Neural cell (in vitro differentiated cells): ENCODE data around the gene SIPA1L2. TPM values are rescaled to one million over a fixed set of nuclear protein-coding genes. Genes with fewer than 3 reads are reported as not detected.

Experiments used
- H2AFZ ChIP-seq: fragments of 200-600, 300-800 bp; sonication (generic), shearing (Covaris generic); 2 replicates; pipeline ENCODE4 v1.6.0; 2014; ENCODE audit warnings: low read depth, mild to moderate bottlenecking, antibody characterized with exemption, low read length, moderate library complexity
- H3F3A ChIP-seq: fragments of 200-600 bp; shearing (Covaris generic); 2 replicates; pipeline ENCODE4 v1.6.1; 2016; ENCODE audit warnings: mild to moderate bottlenecking, moderate library complexity, mixed read lengths, antibody characterized with exemption, low read length; ENCODE audit not compliant: insufficient read depth, poor library complexity, severe bottlenecking
- H3K27ac ChIP-seq: fragments of 200-600, 300-800 bp; sonication (generic), shearing (Covaris generic); 2 replicates; pipeline ENCODE4 v1.5.1; 2014; ENCODE audit warnings: mild to moderate bottlenecking, low read length, moderate library complexity
- H3K27me3 ChIP-seq: fragments of 300-800, 200-600 bp; sonication (generic), shearing (Covaris generic); 2 replicates; pipeline ENCODE4 v1.6.0; 2014; ENCODE audit warnings: mild to moderate bottlenecking, low read depth, low read length, moderate library complexity; ENCODE audit not compliant: insufficient read depth
- H3K36me3 ChIP-seq: fragments of 300-800, 200-600 bp; sonication (generic), shearing (Covaris generic); 2 replicates; pipeline ENCODE4 v1.5.1; 2014; ENCODE audit warnings: mild to moderate bottlenecking, antibody characterized with exemption, low read length, moderate library complexity; ENCODE audit not compliant: insufficient read depth
- H3K4me2 ChIP-seq: fragments of 300-800, 200-600 bp; sonication (generic), shearing (Covaris generic); 2 replicates; pipeline ENCODE4 v1.6.0; 2014; ENCODE audit warnings: mild to moderate bottlenecking, low read length
- H3K4me3 ChIP-seq: fragments of 300-800, 200-600 bp; sonication (generic), shearing (Covaris generic); 2 replicates; pipeline ENCODE4 v1.5.1; 2014; ENCODE audit warnings: mild to moderate bottlenecking, low read length, moderate library complexity
- H3K79me2 ChIP-seq: fragments of 200-600 bp; shearing (Covaris generic); replicated peaks from 2 replicates; pipeline ENCODE4 v1.6.0; 2014; ENCODE audit warnings: mild to moderate bottlenecking, low read length, moderate library complexity; ENCODE audit not compliant: insufficient read depth
- H3K9ac ChIP-seq: fragments of 300-800, 200-600 bp; sonication (generic), shearing (Covaris generic); 2 replicates; pipeline ENCODE4 v1.6.1; 2016; ENCODE audit warnings: mild to moderate bottlenecking, low read length, mixed read lengths
- H3K9me2 ChIP-seq: fragments of 200-600 bp; shearing (Covaris generic); 2 replicates; pipeline ENCODE4 v1.6.1; 2016; ENCODE audit warnings: mild to moderate bottlenecking, low read length, mixed read lengths; ENCODE audit not compliant: insufficient read depth
- H3K9me3 ChIP-seq: fragments of 200-600, 300-800 bp; sonication (generic), shearing (Covaris generic); 2 replicates; pipeline ENCODE4 v1.6.1; 2016; ENCODE audit warnings: mild to moderate bottlenecking, mixed run types, low read length, moderate library complexity, mixed read lengths
- H4K20me1 ChIP-seq: fragments of 200-600 bp; shearing (Covaris generic); 2 replicates; pipeline ENCODE4 v1.6.1; 2016; ENCODE audit warnings: mild to moderate bottlenecking, mixed run types; ENCODE audit not compliant: insufficient read depth
- EP300 ChIP-seq: fragments of 450-650 bp; conservative IDR thresholded peaks from 2 replicates; pipeline ENCODE4 v1.6.1; 2014; ENCODE audit warnings: antibody characterized with exemption, mild to moderate bottlenecking, moderate library complexity; ENCODE audit not compliant: poor library complexity, severe bottlenecking
- EZH2 ChIP-seq: fragments of 200-600, 300-800 bp; shearing (Covaris generic), sonication (generic); IDR thresholded peaks from 2 replicates; pipeline ENCODE4 v1.6.1; 2014; ENCODE audit warnings: antibody characterized with exemption, low read length, borderline replicate concordance, mild to moderate bottlenecking; ENCODE audit not compliant: insufficient read depth, poor library complexity, severe bottlenecking
- MXI1 ChIP-seq: fragments of 450-650 bp; conservative IDR thresholded peaks from 2 replicates; pipeline ENCODE4 v1.6.1; 2014; ENCODE audit warnings: antibody characterized with exemption, mild to moderate bottlenecking; ENCODE audit not compliant: poor library complexity, severe bottlenecking
- POLR2AphosphoS5 ChIP-seq: IDR thresholded peaks from 2 replicates; pipeline ENCODE4 v1.6.1; 2012
- RAD21 ChIP-seq: fragments of 450-650 bp; conservative IDR thresholded peaks from 2 replicates; pipeline ENCODE4 v1.6.1; 2014; ENCODE audit warnings: antibody characterized with exemption, mild to moderate bottlenecking, moderate library complexity
- SMC3 ChIP-seq: fragments of 450-650 bp; conservative IDR thresholded peaks from 2 replicates; pipeline ENCODE4 v1.6.1; 2014; ENCODE audit warnings: antibody characterized with exemption, mild to moderate bottlenecking, moderate library complexity; ENCODE audit not compliant: poor library complexity
- TAF1 ChIP-seq: IDR thresholded peaks from 2 replicates; pipeline ENCODE4 v1.6.1; 2012; ENCODE audit warnings: low read depth
- polyA plus RNA-seq: library from polyadenylated mRNA; depleted of rRNA; stranded (reverse); fragments of >200 nt; gene quantifications from 2 replicates; pipeline ENCODE4 v1.2.3, GENCODE V29; 2014
- TF ChIP-seq, protein P1 (sequence below): fragments of 450-650 bp; IDR thresholded peaks from 2 replicates; pipeline ENCODE4 v1.5.1; 2014; ENCODE audit warnings: antibody characterized with exemption, mild to moderate bottlenecking, moderate library complexity; ENCODE audit not compliant: poor library complexity, severe bottlenecking
- TF ChIP-seq, protein P2 (sequence below): IDR thresholded peaks from 2 replicates; pipeline ENCODE4 v1.6.1; 2012; ENCODE audit warnings: borderline replicate concordance

SIPA1L2 gene
- polyA plus RNA-seq, 1 donor from 2014 or later = 5.6 TPM

DNA sequence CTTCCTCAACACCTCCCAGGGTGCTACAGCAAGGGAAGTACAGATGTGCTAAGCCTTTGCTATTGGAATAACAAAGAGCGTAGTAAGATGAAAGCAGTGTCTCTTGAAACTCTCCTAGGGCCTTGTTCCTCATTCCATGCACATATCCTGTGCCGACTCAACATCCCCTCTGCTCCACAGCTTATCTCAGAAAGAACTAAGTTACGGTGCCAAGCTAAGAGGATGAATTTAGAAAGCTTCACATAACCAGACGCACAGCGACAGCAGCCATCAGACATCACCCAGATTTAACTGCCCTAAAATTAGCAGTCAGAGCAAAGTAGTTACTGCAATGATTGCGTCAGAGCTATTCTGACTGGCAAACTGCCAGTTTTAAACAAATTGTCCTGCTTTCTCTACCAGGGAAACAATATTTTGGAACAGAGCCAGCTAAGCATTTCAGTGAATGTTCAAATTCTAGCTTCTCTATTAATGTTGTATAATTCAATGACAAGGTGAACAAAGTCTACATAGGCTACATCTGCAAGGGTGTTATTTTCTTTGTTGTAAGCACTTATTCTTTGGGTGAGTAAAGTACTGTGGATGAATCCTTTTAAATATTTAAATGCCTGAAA lies 9.5 kb downstream of the SIPA1L2 start:
- Histone ChIP-seq H3K9me2 (no peaks in the 10 kb centered on the region), H3K9me3 (no peaks in the 10 kb centered on the region), H3K9ac (no peak overlapping the region), H3F3A (no peaks in the 10 kb centered on the region), H3K36me3 (no peaks in the 10 kb centered on the region), H4K20me1 (no peaks in the 10 kb centered on the region), H2AFZ (no peak overlapping the region), H3K27me3 (no peaks in the 10 kb centered on the region), H3K79me2 (peaks cover 66% of the 10 kb centered on the region), H3K4me2 (peak overlapping the region; percentile 38), H3K4me3 (no peak overlapping the region), H3K27ac (no peak overlapping the region)
- TF ChIP-seq RAD21 (no peak), EZH2 (no peak), EP300 (no peak), TAF1 (no peak), SMC3 (no peak), MXI1 (no peak), POLR2AphosphoS5 (no peak)
- TF ChIP-seq, protein P1, sequence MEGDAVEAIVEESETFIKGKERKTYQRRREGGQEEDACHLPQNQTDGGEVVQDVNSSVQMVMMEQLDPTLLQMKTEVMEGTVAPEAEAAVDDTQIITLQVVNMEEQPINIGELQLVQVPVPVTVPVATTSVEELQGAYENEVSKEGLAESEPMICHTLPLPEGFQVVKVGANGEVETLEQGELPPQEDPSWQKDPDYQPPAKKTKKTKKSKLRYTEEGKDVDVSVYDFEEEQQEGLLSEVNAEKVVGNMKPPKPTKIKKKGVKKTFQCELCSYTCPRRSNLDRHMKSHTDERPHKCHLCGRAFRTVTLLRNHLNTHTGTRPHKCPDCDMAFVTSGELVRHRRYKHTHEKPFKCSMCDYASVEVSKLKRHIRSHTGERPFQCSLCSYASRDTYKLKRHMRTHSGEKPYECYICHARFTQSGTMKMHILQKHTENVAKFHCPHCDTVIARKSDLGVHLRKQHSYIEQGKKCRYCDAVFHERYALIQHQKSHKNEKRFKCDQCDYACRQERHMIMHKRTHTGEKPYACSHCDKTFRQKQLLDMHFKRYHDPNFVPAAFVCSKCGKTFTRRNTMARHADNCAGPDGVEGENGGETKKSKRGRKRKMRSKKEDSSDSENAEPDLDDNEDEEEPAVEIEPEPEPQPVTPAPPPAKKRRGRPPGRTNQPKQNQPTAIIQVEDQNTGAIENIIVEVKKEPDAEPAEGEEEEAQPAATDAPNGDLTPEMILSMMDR = no peak
- TF ChIP-seq, protein P2, sequence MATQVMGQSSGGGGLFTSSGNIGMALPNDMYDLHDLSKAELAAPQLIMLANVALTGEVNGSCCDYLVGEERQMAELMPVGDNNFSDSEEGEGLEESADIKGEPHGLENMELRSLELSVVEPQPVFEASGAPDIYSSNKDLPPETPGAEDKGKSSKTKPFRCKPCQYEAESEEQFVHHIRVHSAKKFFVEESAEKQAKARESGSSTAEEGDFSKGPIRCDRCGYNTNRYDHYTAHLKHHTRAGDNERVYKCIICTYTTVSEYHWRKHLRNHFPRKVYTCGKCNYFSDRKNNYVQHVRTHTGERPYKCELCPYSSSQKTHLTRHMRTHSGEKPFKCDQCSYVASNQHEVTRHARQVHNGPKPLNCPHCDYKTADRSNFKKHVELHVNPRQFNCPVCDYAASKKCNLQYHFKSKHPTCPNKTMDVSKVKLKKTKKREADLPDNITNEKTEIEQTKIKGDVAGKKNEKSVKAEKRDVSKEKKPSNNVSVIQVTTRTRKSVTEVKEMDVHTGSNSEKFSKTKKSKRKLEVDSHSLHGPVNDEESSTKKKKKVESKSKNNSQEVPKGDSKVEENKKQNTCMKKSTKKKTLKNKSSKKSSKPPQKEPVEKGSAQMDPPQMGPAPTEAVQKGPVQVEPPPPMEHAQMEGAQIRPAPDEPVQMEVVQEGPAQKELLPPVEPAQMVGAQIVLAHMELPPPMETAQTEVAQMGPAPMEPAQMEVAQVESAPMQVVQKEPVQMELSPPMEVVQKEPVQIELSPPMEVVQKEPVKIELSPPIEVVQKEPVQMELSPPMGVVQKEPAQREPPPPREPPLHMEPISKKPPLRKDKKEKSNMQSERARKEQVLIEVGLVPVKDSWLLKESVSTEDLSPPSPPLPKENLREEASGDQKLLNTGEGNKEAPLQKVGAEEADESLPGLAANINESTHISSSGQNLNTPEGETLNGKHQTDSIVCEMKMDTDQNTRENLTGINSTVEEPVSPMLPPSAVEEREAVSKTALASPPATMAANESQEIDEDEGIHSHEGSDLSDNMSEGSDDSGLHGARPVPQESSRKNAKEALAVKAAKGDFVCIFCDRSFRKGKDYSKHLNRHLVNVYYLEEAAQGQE = no peak

DNA sequence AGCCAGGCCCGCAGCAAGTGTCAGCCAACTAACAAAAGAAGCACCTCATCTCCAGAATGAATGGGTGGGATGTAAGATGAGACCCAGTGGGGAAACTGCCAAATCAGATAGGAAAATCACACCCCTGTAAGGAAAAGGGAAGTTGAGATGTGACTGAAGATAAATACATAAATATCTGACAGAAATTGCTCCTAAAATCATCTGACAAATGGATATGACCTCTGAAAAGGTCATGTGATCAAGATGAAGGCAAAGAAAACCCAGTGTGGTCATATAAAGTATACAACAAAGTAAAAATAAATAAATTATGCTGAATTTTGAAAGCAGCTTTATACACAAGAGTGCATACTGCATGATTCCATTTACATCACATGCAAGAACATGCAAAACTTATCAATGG lies 12.7 kb downstream of the SIPA1L2 start:
- H3K4me2 ChIP-seq = no peak overlapping the region
- H3K4me3 ChIP-seq = no peak overlapping the region
- H3K9me3 ChIP-seq = no peaks in the 10 kb centered on the region
- H3K27ac ChIP-seq = no peak overlapping the region
- H3K9me2 ChIP-seq = no peaks in the 10 kb centered on the region
- H3K79me2 ChIP-seq = peaks cover 37% of the 10 kb centered on the region
- no peak overlapping the region for H3K9ac ChIP-seq
- H4K20me1 ChIP-seq = no peaks in the 10 kb centered on the region
- no peaks in the 10 kb centered on the region for H3K27me3 ChIP-seq
- H2AFZ ChIP-seq = no peak overlapping the region
- no peaks in the 10 kb centered on the region for H3F3A ChIP-seq
- H3K36me3 ChIP-seq = no peaks in the 10 kb centered on the region
- no peak for TF ChIP-seq MXI1
- TF ChIP-seq POLR2AphosphoS5 = no peak
- TF ChIP-seq SMC3 = no peak
- no peak for TF ChIP-seq RAD21
- TF ChIP-seq, protein P1 = no peak
- TF ChIP-seq, protein P2 = no peak
- TF ChIP-seq EZH2 = no peak
- no peak for TF ChIP-seq EP300
- no peak for TF ChIP-seq TAF1
